ENCODE data around the gene SRRT.
A peak's percentile ranks its signal among the peaks of the same experiment; 100 is the strongest.
"Not testable (repeated sequence)": the region's sequence is repeated elsewhere in the genome, so short reads cannot be mapped to it uniquely, and the experiment has no call there.

SRRT gene

GRCh38 chr7:100854899-100855298 is 20.0 kb upstream of the SRRT start:
- not testable (repeated sequence) for DNase-seq

- no peak for DNase-seq
These were observed 19.4 kb upstream of the SRRT start for GRCh38 chr7:100855515-100855914.

GRCh38 chr7:100856871-100857282 is 18.0 kb upstream of the SRRT start:
- no peak for DNase-seq

- no peak for DNase-seq
These were observed 15.0 kb upstream of the SRRT start for GRCh38 chr7:100859856-100860255.

GRCh38 chr7:100860702-100861615 is 13.9 kb upstream of the SRRT start:
- DNase-seq: no peak

GRCh38 chr7:100861616-100861985 is 13.3 kb upstream of the SRRT start:
- no peak for DNase-seq

- no peak for DNase-seq
These were observed 11.4 kb upstream of the SRRT start for GRCh38 chr7:100863406-100863950.

GRCh38 chr7:100864263-100864845 is 10.5 kb upstream of the SRRT start:
- DNase-seq: no peak

GRCh38 chr7:100865372-100865911 is 9.5 kb upstream of the SRRT start:
- no peak for DNase-seq

- no peak for DNase-seq
These were observed 8.8 kb upstream of the SRRT start for GRCh38 chr7:100865938-100866728.

GRCh38 chr7:100866729-100867039 is 8.2 kb upstream of the SRRT start:
- no peak for DNase-seq

GRCh38 chr7:100867040-100867775 is 7.7 kb upstream of the SRRT start, which contains the start of gene TRIP6:
TSS of gene TRIP6 (plus strand) at chr7:100867387. CDS start at chr7:100867498, 111 bp downstream.
- peak; percentile 57 for DNase-seq

- DNase-seq: no peak
These were observed 7.0 kb upstream of the SRRT start for GRCh38 chr7:100867776-100868485.

- DNase-seq: no peak
These were observed 1.2 kb upstream of the SRRT start for GRCh38 chr7:100873599-100874299.

- no peak for DNase-seq
These were observed 665 bp upstream of the SRRT start for GRCh38 chr7:100874300-100874576.

- no peak for DNase-seq
These were observed 451 bp downstream of the SRRT start for GRCh38 chr7:100875356-100875751.

GRCh38 chr7:100878013-100878412 is 3.1 kb downstream of the SRRT start:
- DNase-seq: no peak

GRCh38 chr7:100878685-100879084 is 3.8 kb downstream of the SRRT start:
- DNase-seq: no peak

GRCh38 chr7:100879685-100880261 is 4.9 kb downstream of the SRRT start:
- DNase-seq: no peak

- DNase-seq: no peak
These were observed 5.7 kb downstream of the SRRT start for GRCh38 chr7:100880645-100881044.

- no peak for DNase-seq
These were observed 6.2 kb downstream of the SRRT start for GRCh38 chr7:100881136-100881535.
